Parathyroid adenoma (tissue), 2 donors: ENCODE data around the gene BCAR1.

Experiments
- H2AFZ ChIP-seq: fragments of 300-600 bp; sonication (generic); one replicate; pipeline ENCODE4 v1.7.0; 2017; ENCODE audit warnings: antibody characterized with exemption, mild to moderate bottlenecking
- H3K27ac ChIP-seq: fragments of 300-600 bp; sonication (generic); one replicate; pipeline ENCODE4 v1.7.0; 2017
- H3K27me3 ChIP-seq: fragments of 300-600 bp; sonication (generic); one replicate; pipeline ENCODE4 v1.7.0; 2017; ENCODE audit warnings: low read length; ENCODE audit not compliant: control insufficient read depth, insufficient read depth
- H3K36me3 ChIP-seq: fragments of 300-600 bp; sonication (generic); one replicate; pipeline ENCODE4 v1.7.0; 2017; ENCODE audit warnings: low read length; ENCODE audit not compliant: control insufficient read depth, insufficient read depth
- H3K4me1 ChIP-seq: fragments of 300-600 bp; sonication (generic); one replicate; pipeline ENCODE4 v1.7.0; 2017; ENCODE audit warnings: control low read depth
- H3K4me2 ChIP-seq: fragments of 300-600 bp; sonication (generic); one replicate; pipeline ENCODE4 v1.7.0; 2017; ENCODE audit warnings: low read length
- H3K4me3 ChIP-seq: fragments of 300-600 bp; sonication (generic); one replicate; pipeline ENCODE4 v1.7.0; 2017; ENCODE audit warnings: low read depth, low read length
- H3K79me2 ChIP-seq: fragments of 300-600 bp; sonication (generic); one replicate; pipeline ENCODE4 v1.7.0; 2017; ENCODE audit warnings: control low read depth
- H3K9ac ChIP-seq: fragments of 300-600 bp; sonication (generic); one replicate; pipeline ENCODE4 v1.7.0; 2017; ENCODE audit warnings: mild to moderate bottlenecking
- H3K9me3 ChIP-seq: fragments of 300-600 bp; sonication (generic); one replicate; pipeline ENCODE4 v1.7.0; 2017; ENCODE audit warnings: low read length; ENCODE audit not compliant: control insufficient read depth
- CTCF ChIP-seq: fragments of 300-600 bp; sonication (generic); IDR thresholded peaks from one replicate; pipeline ENCODE4 v1.7.0; 2017; ENCODE audit warnings: antibody characterized with exemption, mild to moderate bottlenecking
- donor health status: primary hyperparathyroidism.

Gene BCAR1

GRCh38 chr16:75248142-75248535 is 3.3 kb downstream of the BCAR1 start:
- H3K9ac ChIP-seq, result no peak overlapping the region
- H3K36me3 ChIP-seq, result no peaks in the 10 kb centered on the region
- H3K79me2 ChIP-seq, result peaks cover 55% of the 10 kb centered on the region
- no peaks in the 10 kb centered on the region for H3K27me3 ChIP-seq
- no peak overlapping the region for H3K4me3 ChIP-seq
- no peaks in the 10 kb centered on the region for H3K9me3 ChIP-seq
- H3K4me1 ChIP-seq, result peaks cover 32% of the 10 kb centered on the region
- TF ChIP-seq CTCF, result no peak
- no peak overlapping the region for H3K4me2 ChIP-seq
- H3K27ac ChIP-seq, result no peak overlapping the region
- H2AFZ ChIP-seq, result no peak overlapping the region

- Histone ChIP-seq H2AFZ (no peak overlapping the region), H3K4me3 (no peak overlapping the region)
- TF ChIP-seq CTCF, result no peak
Measured at GRCh38 chr16:75247249-75247648, 4.2 kb downstream of the BCAR1 start.

GRCh38 chr16:75246504-75247205 is 4.8 kb downstream of the BCAR1 start:
- Histone ChIP-seq H3K27ac (peak overlapping the region; percentile 30), H3K27me3 (no peaks in the 10 kb centered on the region), H3K4me3 (no peak overlapping the region), H3K9ac (no peak overlapping the region), H3K4me2 (no peak overlapping the region), H3K79me2 (peaks cover 59% of the 10 kb centered on the region), H3K36me3 (no peaks in the 10 kb centered on the region), H2AFZ (no peak overlapping the region), H3K9me3 (no peaks in the 10 kb centered on the region), H3K4me1 (peaks cover 24% of the 10 kb centered on the region)
- TF ChIP-seq CTCF, result no peak

More at GRCh38 chr16:75247249-75247648, 4.2 kb downstream of the BCAR1 start:
- Histone ChIP-seq H3K36me3 (no peaks in the 10 kb centered on the region), H3K9ac (no peak overlapping the region), H3K4me2 (no peak overlapping the region), H3K79me2 (peaks cover 55% of the 10 kb centered on the region), H3K4me1 (peaks cover 24% of the 10 kb centered on the region), H3K27ac (no peak overlapping the region), H3K9me3 (no peaks in the 10 kb centered on the region), H3K27me3 (no peaks in the 10 kb centered on the region)

- H3K4me2 ChIP-seq, result peak overlapping the region; percentile 41
Measured at GRCh38 chr16:75244844-75245758, 6.3 kb downstream of the BCAR1 start.

More at GRCh38 chr16:75244844-75245758, 6.3 kb downstream of the BCAR1 start:
- H3K79me2 ChIP-seq, result peaks cover 57% of the 10 kb centered on the region
- peak overlapping the region; percentile 26 for H2AFZ ChIP-seq
- no peaks in the 10 kb centered on the region for H3K27me3 ChIP-seq
- peak overlapping the region; percentile 14 for H3K4me3 ChIP-seq
- H3K36me3 ChIP-seq, result no peaks in the 10 kb centered on the region
- no peaks in the 10 kb centered on the region for H3K9me3 ChIP-seq
- H3K27ac ChIP-seq, result peak overlapping the region; percentile 78
- no peak for TF ChIP-seq CTCF
- H3K9ac ChIP-seq, result no peak overlapping the region
- H3K4me1 ChIP-seq, result peaks cover 24% of the 10 kb centered on the region
